ENCODE results near the gene ATXN3L.

DNA sequence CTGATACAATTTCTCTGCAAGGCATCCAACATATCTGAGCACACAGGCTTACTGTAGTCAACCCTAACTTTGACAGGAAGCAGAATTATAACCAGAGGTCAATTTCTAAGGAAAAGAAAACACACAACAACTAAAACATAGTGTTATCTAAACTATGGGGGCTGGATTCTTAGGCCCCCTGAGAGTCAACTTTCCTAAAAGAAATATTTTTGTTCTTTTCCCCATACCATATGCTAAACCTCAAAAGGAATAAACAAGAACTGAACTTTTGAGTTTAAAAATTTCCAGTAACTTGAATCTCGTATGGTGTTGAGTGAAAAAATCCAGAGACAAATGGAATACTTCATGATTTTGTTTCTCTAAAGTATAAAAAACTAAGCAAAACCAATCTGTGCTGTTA lies 42.9 kb downstream of the ATXN3L start:
- TF ChIP-seq POLR2AphosphoS5 (IDR thresholded peaks at IDR 0.05), result no peak
- TF ChIP-seq, protein P1, sequence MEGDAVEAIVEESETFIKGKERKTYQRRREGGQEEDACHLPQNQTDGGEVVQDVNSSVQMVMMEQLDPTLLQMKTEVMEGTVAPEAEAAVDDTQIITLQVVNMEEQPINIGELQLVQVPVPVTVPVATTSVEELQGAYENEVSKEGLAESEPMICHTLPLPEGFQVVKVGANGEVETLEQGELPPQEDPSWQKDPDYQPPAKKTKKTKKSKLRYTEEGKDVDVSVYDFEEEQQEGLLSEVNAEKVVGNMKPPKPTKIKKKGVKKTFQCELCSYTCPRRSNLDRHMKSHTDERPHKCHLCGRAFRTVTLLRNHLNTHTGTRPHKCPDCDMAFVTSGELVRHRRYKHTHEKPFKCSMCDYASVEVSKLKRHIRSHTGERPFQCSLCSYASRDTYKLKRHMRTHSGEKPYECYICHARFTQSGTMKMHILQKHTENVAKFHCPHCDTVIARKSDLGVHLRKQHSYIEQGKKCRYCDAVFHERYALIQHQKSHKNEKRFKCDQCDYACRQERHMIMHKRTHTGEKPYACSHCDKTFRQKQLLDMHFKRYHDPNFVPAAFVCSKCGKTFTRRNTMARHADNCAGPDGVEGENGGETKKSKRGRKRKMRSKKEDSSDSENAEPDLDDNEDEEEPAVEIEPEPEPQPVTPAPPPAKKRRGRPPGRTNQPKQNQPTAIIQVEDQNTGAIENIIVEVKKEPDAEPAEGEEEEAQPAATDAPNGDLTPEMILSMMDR (IDR thresholded peaks at IDR 0.05), result no peak
- no peak for TF ChIP-seq EP300 (IDR thresholded peaks at IDR 0.05)

Data from suprapubic skin (tissue), 4 donors.